Hematopoietic multipotent progenitor cell treated with erythropoietin and hydrocortisone succinate and interleukin-3 and kit ligand, for 8 days (in vitro differentiated cells): ENCODE measurements around the gene CENPM.

Experiments used
- DNase-seq: peaks from one replicate; pipeline ENCODE4 v3.0.0-alpha.2; 2015

CENPM gene

GRCh38 chr22:41891407-41891806, 55.5 kb downstream of the CENPM start:
- DNase-seq = no peak
